IMR-90 (cell line): ENCODE data around the gene ARHGAP11A. TPM values are rescaled to one million over a fixed set of nuclear protein-coding genes. Genes with fewer than 3 reads are reported as not detected.

Experiments
- ATAC-seq: fragments of 200-7000 bp; cut with Tn5 transposase; 2 replicates; pipeline ENCODE4 v1.9.1; 2020; ENCODE audit warnings: low read depth, mild to moderate bottlenecking, moderate library complexity
- BruUV-seq: library from RNA; stranded (reverse); fragments of 400-500 nt; replicated peaks from 2 replicates; lab custom pipeline; 2021; lab: Mats Ljungman, UMichigan
- CTCF ChIA-PET: fragments of 300-600 bp; formaldehyde crosslinking; extraction: SDS; loops from one replicate; lab custom pipeline; 2021; ENCODE audit warnings: antibody characterized with exemption; lab: Yijun Ruan, JAX
- POLR2A ChIA-PET: fragments of 300-600 bp; sonication (Branson Sonifier 250); formaldehyde crosslinking; loops from one replicate; lab custom pipeline; 2022; ENCODE audit warnings: antibody characterized with exemption; ENCODE audit not compliant: unreplicated experiment; lab: Charles Lee
- DNase-seq: peaks from one replicate; pipeline ENCODE4 v3.0.0; 2013
- H2AFZ ChIP-seq: replicated peaks from 2 replicates; pipeline ENCODE3; 2013; ENCODE audit warnings: low read length, mild to moderate bottlenecking; ENCODE audit not compliant: poor library complexity
- H2AK5ac ChIP-seq: 2 replicates; pipeline ENCODE4 v1.6.1; 2013; ENCODE audit warnings: low read depth, low read length, inconsistent platforms
- H2AK9ac ChIP-seq: replicated peaks from 2 replicates; pipeline ENCODE3; 2013; ENCODE audit warnings: mild to moderate bottlenecking, low read depth, low read length, moderate library complexity; ENCODE audit not compliant: poor library complexity
- H2BK120ac ChIP-seq: 2 replicates; pipeline ENCODE4 v1.6.1; 2013; ENCODE audit warnings: low read depth, low read length, inconsistent platforms
- H2BK15ac ChIP-seq: 3 replicates; pipeline ENCODE4 v1.6.1; 2013; ENCODE audit warnings: low read depth, low read length, inconsistent platforms
- H2BK20ac ChIP-seq: 2 replicates; pipeline ENCODE4 v1.6.1; 2013; ENCODE audit warnings: low read depth, mild to moderate bottlenecking, inconsistent platforms, low read length, moderate library complexity
- H2BK5ac ChIP-seq: 2 replicates; pipeline ENCODE4 v1.6.1; 2013; ENCODE audit warnings: mild to moderate bottlenecking, low read depth, low read length, inconsistent platforms; ENCODE audit not compliant: poor library complexity, severe bottlenecking
- H3K14ac ChIP-seq: replicated peaks from 2 replicates; pipeline ENCODE4 v1.6.1; 2013; ENCODE audit warnings: low read depth, low read length, inconsistent platforms
- H3K18ac ChIP-seq: 2 replicates; pipeline ENCODE4 v1.6.1; 2013; ENCODE audit warnings: low read depth, low read length, control low read depth
- H3K23ac ChIP-seq: 2 replicates; pipeline ENCODE4 v1.6.1; 2013; ENCODE audit warnings: low read depth, low read length, inconsistent platforms
- H3K27ac ChIP-seq: 2 replicates; pipeline ENCODE4 v1.5.1; 2013; ENCODE audit warnings: mild to moderate bottlenecking, control low read depth, low read length; ENCODE audit not compliant: insufficient read depth
- H3K27me3 ChIP-seq: 2 replicates; pipeline ENCODE4 v1.6.1; 2013; ENCODE audit warnings: low read length; ENCODE audit not compliant: control insufficient read depth, insufficient read depth
- H3K36me3 ChIP-seq: 2 replicates; pipeline ENCODE4 v1.6.1; 2013; ENCODE audit warnings: low read length, mixed read lengths; ENCODE audit not compliant: control insufficient read depth, insufficient read depth
- H3K4ac ChIP-seq: 2 replicates; pipeline ENCODE4 v1.6.1; 2013; ENCODE audit warnings: low read depth, low read length, inconsistent platforms
- H3K4me1 ChIP-seq: 2 replicates; pipeline ENCODE4 v1.6.1; 2013; ENCODE audit warnings: low read length, mixed read lengths; ENCODE audit not compliant: control insufficient read depth, insufficient read depth
- H3K4me2 ChIP-seq: 2 replicates; pipeline ENCODE4 v1.6.1; 2013; ENCODE audit warnings: low read depth, mild to moderate bottlenecking, control low read depth, low read length, moderate library complexity
- H3K4me3 ChIP-seq: 2 replicates; pipeline ENCODE4 v1.5.1; 2013; ENCODE audit warnings: low read depth, mild to moderate bottlenecking, control low read depth, low read length, moderate library complexity; ENCODE audit not compliant: insufficient read depth
- H3K56ac ChIP-seq: 2 replicates; pipeline ENCODE4 v1.6.1; 2013; ENCODE audit warnings: low read length, inconsistent platforms; ENCODE audit not compliant: insufficient read depth; ENCODE audit errors: extremely low read depth
- H3K79me1 ChIP-seq, 2 experiments: 2 replicates each; pipeline ENCODE4 v1.6.1; 2013; ENCODE audit warnings: low read length in 2 of 2, inconsistent platforms in 1 of 2, low read depth in 1 of 2
- H3K9ac ChIP-seq: 2 replicates; pipeline ENCODE4 v1.6.1; 2013; ENCODE audit warnings: low read depth, low read length, control low read depth
- H3K9me1 ChIP-seq: 2 replicates; pipeline ENCODE4 v1.6.1; 2013; ENCODE audit warnings: low read length, inconsistent platforms; ENCODE audit not compliant: insufficient read depth
- H3K9me3 ChIP-seq: 2 replicates; pipeline ENCODE4 v1.6.1; 2013; ENCODE audit warnings: low read length; ENCODE audit not compliant: control insufficient read depth, insufficient read depth
- H4K20me1 ChIP-seq: 2 replicates; pipeline ENCODE4 v1.6.1; 2013; ENCODE audit warnings: low read length, inconsistent platforms; ENCODE audit not compliant: insufficient read depth
- H4K5ac ChIP-seq: 2 replicates; pipeline ENCODE4 v1.6.1; 2013; ENCODE audit warnings: mild to moderate bottlenecking, low read depth, low read length, control low read depth
- H4K8ac ChIP-seq, 2 experiments: 2 replicates each; pipeline ENCODE4 v1.6.1; 2013; ENCODE audit warnings: low read depth in 2 of 2, low read length in 2 of 2, control low read depth in 1 of 2, inconsistent platforms in 1 of 2
- H4K91ac ChIP-seq: 2 replicates; pipeline ENCODE4 v1.6.1; 2013; ENCODE audit warnings: low read depth, low read length, inconsistent platforms; ENCODE audit not compliant: insufficient read depth
- CEBPB ChIP-seq: IDR thresholded peaks from 2 replicates; pipeline ENCODE4 v1.6.1; 2012; ENCODE audit warnings: low read depth, low read length, improper control_type of control experiment
- CHD1 ChIP-seq: IDR thresholded peaks from 2 replicates; pipeline ENCODE4 v1.6.1; 2012; ENCODE audit warnings: low read depth, low read length, improper control_type of control experiment
- MAFK ChIP-seq: IDR thresholded peaks from 2 replicates; pipeline ENCODE4 v1.6.1; 2012; ENCODE audit warnings: low read depth, low read length, improper control_type of control experiment
- MAZ ChIP-seq: IDR thresholded peaks from 2 replicates; pipeline ENCODE4 v1.6.1; 2012; ENCODE audit warnings: low read depth, mild to moderate bottlenecking, low read length, improper control_type of control experiment, moderate library complexity, borderline replicate concordance
- MXI1 ChIP-seq: IDR thresholded peaks from 2 replicates; pipeline ENCODE4 v1.6.1; 2012; ENCODE audit warnings: low read depth, mild to moderate bottlenecking, low read length, moderate library complexity, borderline replicate concordance
- NFE2L2 ChIP-seq: fragments of 150-350 bp; IDR thresholded peaks from 2 replicates; pipeline ENCODE4 v1.6.1; 2016; ENCODE audit warnings: low read depth, mild to moderate bottlenecking, low read length
- RAD21 ChIP-seq: IDR thresholded peaks from 2 replicates; pipeline ENCODE4 v1.6.1; 2012; ENCODE audit warnings: low read length, improper control_type of control experiment
- RCOR1 ChIP-seq: IDR thresholded peaks from 2 replicates; pipeline ENCODE4 v1.6.1; 2012; ENCODE audit warnings: mild to moderate bottlenecking, low read length, improper control_type of control experiment; ENCODE audit not compliant: insufficient replicate concordance
- RFX5 ChIP-seq: IDR thresholded peaks from 2 replicates; pipeline ENCODE4 v1.8.0; 2012; ENCODE audit warnings: low read depth, mild to moderate bottlenecking, low read length, moderate library complexity
- SMC3 ChIP-seq: fragments of 150-350 bp; IDR thresholded peaks from 2 replicates; pipeline ENCODE4 v1.6.1; 2016; ENCODE audit warnings: low read depth, mild to moderate bottlenecking, antibody characterized with exemption, low read length, moderate library complexity
- WGBS, 2 experiments: methylation state at CpG; one replicate each; pipeline versions ENCODE4 v1.1.5 to v1.1.7; 2013; ENCODE audit warnings: missing lambda C conversion rate in 2 of 2; ENCODE audit not compliant: insufficient read length in 1 of 2; ENCODE audit errors: extremely low coverage in 2 of 2; 5-methylcytosine and 5-hydroxymethylcytosine counted together
- dilution Hi-C: fragments of 300-500 bp; cut with HindIII; formaldehyde crosslinking; loops from one replicate; pipeline ENCODE4 v1.14.3; 2018; ENCODE audit warnings: low sequenced_read_pairs; ENCODE audit not compliant: unreplicated experiment
- in situ Hi-C: fragments of 300-500 bp; cut with MboI; formaldehyde crosslinking; loops from 3 replicates; pipeline ENCODE4 v1.14.3; 2019; ENCODE audit warnings: low sequenced_read_pairs, inconsistent platforms, mixed read lengths
- intact Hi-C: fragments of 100-400 bp; cut with micrococcal nuclease; formaldehyde crosslinking; loops from 2 replicates; pipeline ENCODE4 v1.10.0; 2022
- polyA plus RNA-seq, 3 experiments: library from polyadenylated mRNA; depleted of rRNA; stranded (reverse); fragments of >200 nt; gene quantifications; 2 replicates each; pipeline ENCODE4 v1.2.3, GENCODE V29; 2012; ENCODE audit warnings: low replicate concordance in 1 of 3
- total RNA-seq: library from RNA; depleted of rRNA; stranded (reverse); fragments of >200 nt; gene quantifications from 2 replicates; pipeline ENCODE4 v1.2.3, GENCODE V29; 2012
- TF ChIP-seq, protein P1 (sequence below): fragments of 150-350 bp; IDR thresholded peaks from 2 replicates; pipeline ENCODE4 v1.6.1; 2016; ENCODE audit warnings: low read depth, mild to moderate bottlenecking, low read length, moderate library complexity, borderline replicate concordance
- TF ChIP-seq, protein P2 (sequence below): conservative IDR thresholded peaks from 2 replicates; pipeline ENCODE4 v1.5.1; 2012; ENCODE audit warnings: mild to moderate bottlenecking, low read depth, low read length, improper control_type of control experiment

ARHGAP11A gene
- total and polyA plus RNA-seq, 2 of the 4 experiments (the other 2 are of a cell fraction) = 9.9 to 29.0 TPM

DNA sequence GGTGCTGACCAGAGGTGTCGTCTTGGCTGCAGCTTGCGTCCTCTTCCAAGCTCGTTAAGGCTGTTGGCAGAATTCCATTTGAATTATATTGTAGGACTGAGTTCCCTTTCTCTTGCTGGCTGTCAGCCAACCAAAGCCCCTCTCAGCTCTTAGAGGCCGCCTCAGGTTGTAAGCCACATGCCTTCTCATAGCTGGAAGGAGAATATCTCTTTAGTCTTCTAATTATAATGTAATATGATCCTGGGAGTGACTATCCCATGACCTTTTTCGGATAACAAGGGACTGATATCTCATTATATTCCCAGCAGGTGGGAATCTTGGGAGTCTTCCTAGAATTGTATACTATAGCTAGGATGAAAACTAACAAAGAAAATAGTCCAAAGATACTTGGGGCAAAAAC lies 31.0 kb downstream of the ARHGAP11A start (continued):
- TF ChIP-seq, protein P1, sequence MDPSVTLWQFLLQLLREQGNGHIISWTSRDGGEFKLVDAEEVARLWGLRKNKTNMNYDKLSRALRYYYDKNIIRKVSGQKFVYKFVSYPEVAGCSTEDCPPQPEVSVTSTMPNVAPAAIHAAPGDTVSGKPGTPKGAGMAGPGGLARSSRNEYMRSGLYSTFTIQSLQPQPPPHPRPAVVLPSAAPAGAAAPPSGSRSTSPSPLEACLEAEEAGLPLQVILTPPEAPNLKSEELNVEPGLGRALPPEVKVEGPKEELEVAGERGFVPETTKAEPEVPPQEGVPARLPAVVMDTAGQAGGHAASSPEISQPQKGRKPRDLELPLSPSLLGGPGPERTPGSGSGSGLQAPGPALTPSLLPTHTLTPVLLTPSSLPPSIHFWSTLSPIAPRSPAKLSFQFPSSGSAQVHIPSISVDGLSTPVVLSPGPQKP = no peak
- no peak for TF ChIP-seq RFX5

DNA sequence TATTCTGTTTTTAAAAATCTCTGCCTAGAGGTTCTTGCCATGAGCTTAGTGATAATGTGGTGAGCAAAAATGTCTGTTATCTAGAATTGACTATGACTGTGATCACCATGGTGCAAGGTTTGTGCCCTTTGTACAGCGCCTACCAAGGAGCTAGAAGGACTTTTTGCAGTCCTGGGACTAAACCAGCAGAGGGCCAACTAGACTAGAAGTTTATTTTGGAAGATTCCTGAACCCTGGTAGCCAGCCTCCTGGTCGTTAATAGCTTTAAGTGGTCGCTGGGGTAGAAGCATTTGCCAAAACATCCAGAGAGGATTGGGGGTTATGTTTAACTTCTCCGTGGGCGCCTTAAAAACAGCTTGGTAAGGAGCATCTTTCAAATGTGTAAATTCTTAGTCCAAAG lies 34.0 kb downstream of the ARHGAP11A start:
- H3K9ac ChIP-seq = no peak overlapping the region
- no peak overlapping the region for H3K4me3 ChIP-seq
- H2AFZ ChIP-seq = no peak overlapping the region
- no peaks in the 10 kb centered on the region for H3K9me1 ChIP-seq
- no peak overlapping the region for H2AK5ac ChIP-seq
- BruUV-seq = no TSS peak
- no peak overlapping the region for H3K4me2 ChIP-seq
- H3K4me1 ChIP-seq = peaks cover 4% of the 10 kb centered on the region; the same call in 1 of the 2 replicates
- H4K8ac ChIP-seq = no peak overlapping the region
- in situ Hi-C loops (loop anchor here (5.0 kb wide), 1 partner anchor 483 kb away; no protein-coding TSS in a partner anchor), intact Hi-C loops (no loop called here), dilution Hi-C loops (no loop called here)
- 75% methylated on average over 1 of the region's 5 CpGs; no CpG with 5 or more reads in 1 of the 2 experiments for WGBS, 2 experiments
- H4K5ac ChIP-seq = no peak overlapping the region
- H2BK20ac ChIP-seq = no peak overlapping the region
- H3K23ac ChIP-seq = no peak overlapping the region
- no peak overlapping the region for H2BK15ac ChIP-seq
- no peak overlapping the region for H2AK9ac ChIP-seq
- H3K14ac ChIP-seq = no peak overlapping the region
- ATAC-seq (peak; percentile 49; the same call in 1 of the 2 replicates), DNase-seq (peak; percentile 39)
- no peaks in the 10 kb centered on the region for H3K9me3 ChIP-seq
- no peaks in the 10 kb centered on the region for H3K36me3 ChIP-seq
- CTCF ChIA-PET = interaction anchor here (0.7 to 3.5 kb wide), 10 partner anchors 10 to 485 kb away, joined by 3 to 24 read pairs (median 4); no protein-coding TSS in a partner anchor
- H3K27ac ChIP-seq = no peak overlapping the region
- no peak overlapping the region for H3K4ac ChIP-seq
- H3K56ac ChIP-seq = no peak overlapping the region
- H2BK120ac ChIP-seq = peak overlapping the region; percentile 29; the same call in 1 of the 2 replicates
- POLR2A ChIA-PET = interaction anchor here (0.6 kb wide), 1 partner anchor 417 kb away, joined by 5 read pairs; no protein-coding TSS in a partner anchor
- no peaks in the 10 kb centered on the region for H4K20me1 ChIP-seq
- H3K18ac ChIP-seq = no peak overlapping the region
- no peak overlapping the region for H2BK5ac ChIP-seq
- no peaks in the 10 kb centered on the region for H3K27me3 ChIP-seq
- H4K91ac ChIP-seq = no peak overlapping the region
- peaks cover 6 to 21% of the 10 kb centered on the region in 2 experiments; a peak in 2 of 4 replicates for H3K79me1 ChIP-seq
- TF ChIP-seq RAD21 (peak; percentile 32), RCOR1 (no peak), CHD1 (no peak), CEBPB (no peak), MAFK (no peak), MAZ (no peak), NFE2L2 (no peak), MXI1 (no peak), RFX5 (no peak), SMC3 (peak; percentile 41)
- TF ChIP-seq, protein P1 = no peak
- TF ChIP-seq, protein P2, sequence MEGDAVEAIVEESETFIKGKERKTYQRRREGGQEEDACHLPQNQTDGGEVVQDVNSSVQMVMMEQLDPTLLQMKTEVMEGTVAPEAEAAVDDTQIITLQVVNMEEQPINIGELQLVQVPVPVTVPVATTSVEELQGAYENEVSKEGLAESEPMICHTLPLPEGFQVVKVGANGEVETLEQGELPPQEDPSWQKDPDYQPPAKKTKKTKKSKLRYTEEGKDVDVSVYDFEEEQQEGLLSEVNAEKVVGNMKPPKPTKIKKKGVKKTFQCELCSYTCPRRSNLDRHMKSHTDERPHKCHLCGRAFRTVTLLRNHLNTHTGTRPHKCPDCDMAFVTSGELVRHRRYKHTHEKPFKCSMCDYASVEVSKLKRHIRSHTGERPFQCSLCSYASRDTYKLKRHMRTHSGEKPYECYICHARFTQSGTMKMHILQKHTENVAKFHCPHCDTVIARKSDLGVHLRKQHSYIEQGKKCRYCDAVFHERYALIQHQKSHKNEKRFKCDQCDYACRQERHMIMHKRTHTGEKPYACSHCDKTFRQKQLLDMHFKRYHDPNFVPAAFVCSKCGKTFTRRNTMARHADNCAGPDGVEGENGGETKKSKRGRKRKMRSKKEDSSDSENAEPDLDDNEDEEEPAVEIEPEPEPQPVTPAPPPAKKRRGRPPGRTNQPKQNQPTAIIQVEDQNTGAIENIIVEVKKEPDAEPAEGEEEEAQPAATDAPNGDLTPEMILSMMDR = peak; percentile 53
